Bladder microvascular endothelial cell (primary cell): Measurements from ENCODE around the gene CFAP107. TPM values are rescaled to one million over a fixed set of nuclear protein-coding genes. Genes with fewer than 3 reads are reported as not detected.

Source experiments
- total RNA-seq: library from RNA; depleted of rRNA; stranded (reverse); fragments of >200 nt; gene quantifications from 2 replicates; pipeline ENCODE4 v1.2.3, GENCODE V29; 2014

CFAP107 gene
- total RNA-seq, result not detected in 2 replicates

GRCh38 chr1:12745992-12746323 lies at the start of gene CFAP107:
CFAP107 (plus strand) TSS chr1:12746200; CDS start chr1:12746431, 231 bp downstream.

GRCh38 chr1:12715896-12716437 lies 30.0 kb upstream of the CFAP107 start, which contains the start of gene AADACL3:
AADACL3 (plus strand) TSS chr1:12716110; CDS start chr1:12716177, 67 bp downstream.

GRCh38 chr1:12773438-12773837 lies 27.4 kb downstream of the CFAP107 start, which contains the start of gene PRAMEF12:
PRAMEF12 (plus strand) TSS chr1:12773738; CDS start chr1:12774868, 1,130 bp downstream.

GRCh38 chr1:12791097-12791496 lies 45.1 kb downstream of the CFAP107 start, which contains the start of gene PRAMEF1:
PRAMEF1 (plus strand) TSS chr1:12791397; CDS start chr1:12793228, 1,831 bp downstream.

Other genes starting within 250 kb of the CFAP107 start
- gene DHRS3, start 128.0 kb upstream of the CFAP107 start, total RNA-seq, result 89.0 and 92.5 TPM in 2 replicates
- gene AADACL4, start 102.1 kb upstream of the CFAP107 start, total RNA-seq, result not detected in 2 replicates
- not detected in 2 replicates for gene AADACL3, start 30.1 kb upstream of the CFAP107 start, total RNA-seq
- not detected in 2 replicates for gene PRAMEF12, start 27.5 kb downstream of the CFAP107 start, total RNA-seq
- gene PRAMEF1, start 45.2 kb downstream of the CFAP107 start, total RNA-seq, result not detected in 2 replicates
- not detected in 2 replicates for gene PRAMEF11, start 85.2 kb downstream of the CFAP107 start, total RNA-seq
- not detected in 2 replicates for gene HNRNPCL1, start 102.5 kb downstream of the CFAP107 start, total RNA-seq
- not detected in 2 replicates for gene PRAMEF2, start 110.9 kb downstream of the CFAP107 start, total RNA-seq
- not detected in 2 replicates for gene PRAMEF4, start 140.0 kb downstream of the CFAP107 start, total RNA-seq
- gene PRAMEF10, start 152.1 kb downstream of the CFAP107 start, total RNA-seq, result not detected in 2 replicates
- not detected in 2 replicates for gene PRAMEF7, start 170.4 kb downstream of the CFAP107 start, total RNA-seq
- not detected in 2 replicates for gene PRAMEF6, start 201.4 kb downstream of the CFAP107 start, total RNA-seq